ENCODE results near the gene ANXA11.
"Not testable (repeated sequence)": the region's sequence is repeated elsewhere in the genome, so short reads cannot be mapped to it uniquely, and the experiment has no call there.

Gene ANXA11

GRCh38 chr10:80205477-80206276, at the start of gene ANXA11:
Gene ANXA11, minus strand, starts transcription at chr10:80205537. Its CDS starts 32,676 bp downstream, at chr10:80172861.
- DNase-seq (ENCODE audit: low spot score): peak; percentile 78

- not testable (repeated sequence) for DNase-seq (ENCODE audit: low spot score)
Observed at GRCh38 chr10:80254726-80255125, 49.4 kb upstream of the ANXA11 start.

- DNase-seq (ENCODE audit: low spot score): not testable (repeated sequence)
Observed at GRCh38 chr10:80253963-80254271, 48.6 kb upstream of the ANXA11 start.

GRCh38 chr10:80253266-80253962, 48.1 kb upstream of the ANXA11 start:
- DNase-seq (ENCODE audit: low spot score): no peak

GRCh38 chr10:80252296-80252887, 47.1 kb upstream of the ANXA11 start:
- DNase-seq (ENCODE audit: low spot score): no peak

- DNase-seq (ENCODE audit: low spot score): not testable (repeated sequence)
Observed at GRCh38 chr10:80251703-80252280, 46.5 kb upstream of the ANXA11 start.

- DNase-seq (ENCODE audit: low spot score): not testable (repeated sequence)
Observed at GRCh38 chr10:80250399-80250798, 45.1 kb upstream of the ANXA11 start.

GRCh38 chr10:80249906-80250305, 44.6 kb upstream of the ANXA11 start:
- DNase-seq (ENCODE audit: low spot score): not testable (repeated sequence)

- not testable (repeated sequence) for DNase-seq (ENCODE audit: low spot score)
Observed at GRCh38 chr10:80247611-80248010, 42.3 kb upstream of the ANXA11 start.

GRCh38 chr10:80244371-80244770, 39.0 kb upstream of the ANXA11 start:
- not testable (repeated sequence) for DNase-seq (ENCODE audit: low spot score)

GRCh38 chr10:80242341-80242740, 37.0 kb upstream of the ANXA11 start:
- DNase-seq (ENCODE audit: low spot score): not testable (repeated sequence)

GRCh38 chr10:80236457-80236856, 31.1 kb upstream of the ANXA11 start:
- not testable (repeated sequence) for DNase-seq (ENCODE audit: low spot score)

GRCh38 chr10:80234331-80235235, 29.2 kb upstream of the ANXA11 start:
- DNase-seq (ENCODE audit: low spot score): not testable (repeated sequence)

GRCh38 chr10:80233871-80234270, 28.5 kb upstream of the ANXA11 start:
- not testable (repeated sequence) for DNase-seq (ENCODE audit: low spot score)

- DNase-seq (ENCODE audit: low spot score): not testable (repeated sequence)
Observed at GRCh38 chr10:80226723-80227122, 21.4 kb upstream of the ANXA11 start.

GRCh38 chr10:80223031-80223419, 17.7 kb upstream of the ANXA11 start:
- not testable (repeated sequence) for DNase-seq (ENCODE audit: low spot score)

GRCh38 chr10:80218878-80219277, 13.5 kb upstream of the ANXA11 start:
- DNase-seq (ENCODE audit: low spot score): not testable (repeated sequence)

- DNase-seq (ENCODE audit: low spot score): not testable (repeated sequence)
Observed at GRCh38 chr10:80214368-80214982, 9.1 kb upstream of the ANXA11 start.

- DNase-seq (ENCODE audit: low spot score): not testable (repeated sequence)
Observed at GRCh38 chr10:80212535-80213115, 7.3 kb upstream of the ANXA11 start.

- no peak for DNase-seq (ENCODE audit: low spot score)
Observed at GRCh38 chr10:80211786-80212185, 6.4 kb upstream of the ANXA11 start.

GRCh38 chr10:80210259-80210658, 4.9 kb upstream of the ANXA11 start:
- DNase-seq (ENCODE audit: low spot score): no peak

All from hepatic stellate cell (primary cell).